ENCODE measurements around the gene ERVH48-1.
A peak's percentile ranks its signal among the peaks of the same experiment; 100 is the strongest.
"Not testable (repeated sequence)": the region's sequence is repeated elsewhere in the genome, so short reads cannot be mapped to it uniquely, and the experiment has no call there.

The ERVH48-1 gene

DNA sequence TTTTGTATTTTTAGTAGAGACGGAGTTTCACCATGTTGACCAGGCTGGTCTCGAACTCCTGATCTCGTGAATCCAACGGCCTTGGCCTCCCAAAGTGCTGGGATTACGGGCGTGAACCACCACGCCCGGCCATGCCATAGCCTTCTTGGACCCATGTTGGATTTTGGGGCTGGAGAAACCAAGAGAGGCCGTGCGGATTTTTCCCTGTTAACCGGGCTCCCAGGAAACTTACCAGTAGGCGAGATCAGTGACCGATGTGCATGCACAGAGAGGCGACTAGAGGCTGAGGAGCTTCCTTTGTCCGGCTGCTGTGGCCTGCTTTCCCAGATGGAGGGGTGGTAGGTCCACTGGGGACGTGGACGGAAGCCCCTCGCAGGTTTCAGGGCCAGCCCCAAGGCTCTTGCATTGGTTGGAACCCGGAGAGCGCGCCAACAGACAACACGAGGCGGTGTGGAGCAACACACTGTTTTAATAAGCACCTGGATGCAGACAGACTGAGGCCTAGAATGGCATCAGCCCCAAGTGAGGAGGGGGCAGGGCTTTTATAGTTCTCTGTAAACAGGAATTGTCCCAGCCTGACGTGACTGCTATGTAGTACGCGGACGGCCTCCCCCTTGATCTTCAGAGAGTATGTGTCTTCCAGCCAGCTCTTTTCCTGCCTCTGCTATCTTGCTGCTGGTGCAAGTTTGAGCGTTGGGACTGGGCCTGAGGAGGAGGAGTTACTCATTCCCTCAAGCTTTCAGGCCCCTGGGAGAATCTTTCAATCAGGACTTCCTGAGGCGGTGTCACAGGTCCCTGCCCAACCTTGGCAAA is at the start of gene ERVH48-1:
Gene ERVH48-1 (minus strand): TSS at position 517 of the 813 bp plus-strand sequence. CDS start 6,624 bp downstream, outside the sequence.
- DNase-seq: no peak

DNA sequence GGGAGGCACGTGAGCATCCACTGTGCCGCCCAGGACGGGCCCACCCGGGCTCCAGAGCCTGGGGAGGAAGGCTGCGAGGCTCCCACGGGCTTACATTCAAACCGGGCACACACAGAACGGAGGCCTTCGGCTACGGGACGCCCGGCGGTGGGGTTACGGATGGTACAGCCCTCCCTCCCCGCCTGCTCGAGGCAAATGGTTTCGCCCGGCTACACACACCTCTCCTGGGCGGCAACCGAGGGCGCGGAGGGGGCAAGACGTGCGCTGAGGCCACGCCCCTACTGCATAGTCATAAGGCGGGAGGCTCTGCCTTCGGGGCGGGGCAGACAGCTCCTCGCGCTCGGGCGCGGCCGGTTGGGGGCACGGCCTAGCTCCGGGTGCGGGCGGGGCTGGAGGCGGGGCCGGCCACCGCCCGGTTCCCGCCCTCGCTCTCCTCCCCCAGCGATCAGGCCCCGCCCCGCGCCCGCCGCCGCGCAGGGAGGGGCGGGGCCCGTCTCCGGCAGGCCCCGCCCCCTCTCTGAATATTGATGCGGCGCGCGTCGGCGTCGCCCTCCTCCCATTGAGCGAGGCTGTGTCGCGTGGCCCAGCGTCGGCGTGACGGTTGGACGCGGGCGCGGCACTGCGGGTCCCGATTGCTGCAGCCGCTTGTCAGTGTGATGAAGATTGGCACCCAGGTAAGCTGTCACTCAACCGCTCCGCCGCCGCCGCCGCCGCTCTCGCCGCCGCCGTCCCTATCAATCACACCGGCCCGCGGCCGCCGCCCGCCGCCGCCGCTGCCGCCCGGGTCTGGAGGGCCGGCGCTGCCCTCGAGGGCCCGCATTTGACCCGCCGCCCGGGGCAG is 48.8 kb upstream of the ERVH48-1 start, which contains the start of gene PKNOX1:
Gene PKNOX1 (plus strand): TSS at position 572 of the 841 bp plus-strand sequence. CDS start 29,820 bp downstream, outside the sequence.
- DNase-seq: peak; percentile 99

DNA sequence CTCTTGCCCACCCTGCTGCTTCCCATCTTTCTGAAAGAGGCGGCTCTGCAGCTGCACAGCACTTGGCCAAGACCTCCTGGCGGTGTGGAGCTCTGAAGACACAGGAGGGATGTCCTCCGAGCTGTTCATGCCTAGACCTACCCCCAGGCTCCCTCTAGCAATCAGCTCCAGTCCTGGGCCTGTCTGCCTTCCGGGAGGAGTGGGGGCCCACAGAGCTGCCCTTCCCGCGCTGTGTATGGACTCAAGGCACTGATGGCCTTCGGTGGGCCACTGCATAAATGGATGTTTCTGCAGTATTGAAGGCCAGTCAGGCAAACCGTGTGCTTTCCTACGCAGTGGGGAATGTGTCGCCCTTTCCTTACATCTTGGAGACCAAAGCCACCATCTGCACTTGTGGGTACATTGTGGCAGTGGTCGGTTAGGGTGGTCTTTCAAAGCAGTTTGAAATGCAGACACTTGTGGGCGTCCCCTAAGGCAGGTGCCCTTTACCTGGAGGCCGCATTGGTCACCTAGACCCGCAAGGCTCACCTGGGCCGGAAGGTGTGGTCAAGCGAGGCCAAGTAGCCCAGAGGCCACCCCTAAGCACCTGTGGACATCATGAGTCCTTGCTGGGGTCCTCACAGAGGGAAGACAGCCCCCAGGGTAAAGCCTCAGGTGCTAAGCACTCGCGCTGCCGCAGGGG is 48.0 kb upstream of the ERVH48-1 start:
- DNase-seq: no peak

DNA sequence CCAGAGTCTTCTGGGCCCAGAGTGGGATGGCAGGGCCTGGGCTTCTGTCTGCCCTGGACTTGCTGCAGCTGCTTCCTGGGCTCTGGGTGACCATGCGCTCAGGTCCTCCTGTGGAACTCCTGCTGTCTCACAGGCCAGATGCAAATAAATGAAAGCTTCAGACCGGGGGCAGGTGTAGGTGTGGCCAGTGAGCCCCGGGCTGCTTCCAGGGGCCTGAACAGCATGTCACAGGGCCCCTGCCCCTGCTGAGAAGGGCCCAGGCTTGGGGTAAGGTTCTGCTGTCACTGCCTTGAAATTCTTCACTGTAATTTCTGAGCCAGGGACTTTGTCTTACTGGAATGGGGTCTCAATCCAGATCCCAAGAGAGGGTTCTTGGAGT is 46.5 kb upstream of the ERVH48-1 start:
- no peak for DNase-seq

DNA sequence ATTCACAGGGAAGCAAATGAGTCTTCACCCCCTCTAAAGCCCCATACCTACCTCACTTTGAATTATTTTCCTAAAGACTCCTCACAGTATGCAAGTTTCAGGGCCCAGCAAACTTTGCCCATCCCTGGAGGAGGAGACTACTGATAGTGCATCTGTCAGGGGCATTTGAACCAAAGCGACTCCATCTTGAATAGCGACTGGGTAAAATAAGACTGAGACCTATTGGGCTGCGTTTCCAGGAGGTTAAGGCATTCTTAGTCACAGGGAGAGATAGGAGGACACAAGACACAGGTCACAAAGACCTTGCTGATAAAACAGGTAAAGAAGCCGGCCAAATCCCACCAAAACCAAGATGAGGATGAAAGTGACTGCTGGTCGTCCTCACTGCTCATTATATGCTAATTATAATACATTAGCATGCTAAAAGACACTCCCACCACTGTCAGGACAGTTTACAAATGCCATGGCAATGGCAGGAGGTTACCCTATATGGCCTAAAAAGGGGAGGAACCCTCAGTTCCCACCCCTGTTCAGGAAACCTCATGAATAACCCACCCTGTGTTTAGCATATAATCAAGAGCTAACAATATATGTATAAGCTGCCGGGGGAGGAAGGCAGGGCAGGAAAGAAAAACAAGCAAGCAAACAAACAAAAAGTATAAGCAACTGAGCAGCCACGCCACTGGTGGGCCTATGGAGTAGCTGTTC is 45.7 kb upstream of the ERVH48-1 start:
- no peak for DNase-seq

DNA sequence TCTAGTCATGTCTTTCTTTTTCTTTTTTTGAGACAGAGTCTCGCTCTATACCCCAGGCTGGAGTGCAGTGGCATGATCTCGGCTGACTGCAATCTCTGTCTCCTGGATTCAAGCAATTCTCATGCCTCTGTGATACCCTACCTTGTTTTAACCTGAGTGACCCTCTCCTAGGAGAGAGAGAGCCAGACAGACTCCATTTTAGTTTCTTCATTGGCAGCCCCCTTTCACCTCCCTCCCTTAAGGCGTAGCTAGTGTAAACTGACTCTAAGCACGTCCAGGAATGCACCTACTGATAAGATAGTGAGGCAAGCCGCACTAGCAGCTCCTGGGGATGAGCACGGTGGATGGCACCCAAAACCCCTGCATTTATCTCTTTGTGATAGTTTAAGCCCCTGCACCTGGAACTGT is 43.8 kb upstream of the ERVH48-1 start:
- DNase-seq: no peak

DNA sequence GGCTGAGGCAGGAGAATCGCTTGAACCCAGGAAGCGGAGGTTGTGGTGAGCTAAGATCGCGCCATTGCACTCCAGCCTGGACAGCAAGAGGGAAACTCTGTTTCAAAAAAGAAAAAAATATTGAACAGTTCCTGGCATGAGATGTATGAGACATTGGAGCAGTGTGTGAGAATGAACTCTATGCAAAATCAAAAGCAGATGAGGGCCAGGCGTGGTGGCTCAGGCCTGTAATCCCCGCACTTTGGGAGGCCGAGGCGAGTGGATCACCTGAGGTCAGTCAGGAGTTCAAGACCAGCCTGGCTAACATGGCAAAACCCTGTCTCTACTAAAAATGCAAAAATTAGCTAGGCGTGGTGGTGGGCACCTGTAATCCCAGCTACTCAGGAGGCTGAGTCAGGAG is 42.2 kb upstream of the ERVH48-1 start:
- not testable (repeated sequence) for DNase-seq

DNA sequence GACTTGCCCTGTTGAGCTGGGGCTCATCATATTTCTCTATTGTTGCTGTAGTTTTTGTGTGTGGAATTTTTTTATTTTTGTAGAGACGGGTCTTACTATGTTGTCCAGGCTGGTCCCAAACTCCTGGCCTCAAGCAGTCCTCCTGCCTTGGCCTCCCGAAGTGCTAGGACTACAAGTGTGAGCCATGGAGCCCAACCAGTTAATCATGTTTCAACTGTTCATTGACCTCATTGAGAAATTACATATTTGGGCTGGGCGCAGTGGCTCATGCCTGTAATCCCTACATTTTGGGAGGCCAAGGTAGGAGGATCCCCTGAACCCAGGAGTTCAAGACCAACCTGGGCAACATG is 39.8 kb upstream of the ERVH48-1 start:
- no peak for DNase-seq

DNA sequence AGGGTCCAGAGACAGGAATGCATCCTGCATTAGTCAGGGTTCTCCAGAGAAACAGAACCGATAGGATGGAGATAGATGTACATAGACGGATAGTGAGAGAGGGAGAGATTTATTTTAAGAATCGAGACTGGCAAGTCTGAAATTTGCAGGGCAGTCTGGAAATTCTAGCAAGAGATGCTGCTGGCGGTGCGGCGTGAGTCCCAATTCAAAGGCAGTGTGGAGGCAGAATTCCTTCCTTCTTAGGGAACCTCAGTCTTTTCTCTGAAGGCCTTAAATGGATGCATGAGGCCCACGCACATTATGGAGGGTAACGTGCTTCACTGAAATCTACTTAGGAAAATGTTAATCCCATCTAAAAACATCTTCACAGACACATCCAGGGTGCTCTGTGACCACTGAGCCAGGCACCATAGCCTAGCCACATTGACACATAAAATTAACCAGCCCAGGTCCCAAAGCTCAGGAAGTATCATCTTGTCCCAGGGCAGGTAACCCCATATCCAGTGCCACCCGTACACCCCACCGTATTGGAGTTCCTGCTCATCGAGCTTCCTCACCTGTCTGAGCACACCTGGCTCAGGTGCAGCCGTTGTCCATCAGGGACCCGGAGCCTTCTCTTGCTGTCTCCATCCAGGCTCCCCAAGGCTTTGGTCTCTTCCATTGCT is 39.2 kb upstream of the ERVH48-1 start:
- DNase-seq: no peak

DNA sequence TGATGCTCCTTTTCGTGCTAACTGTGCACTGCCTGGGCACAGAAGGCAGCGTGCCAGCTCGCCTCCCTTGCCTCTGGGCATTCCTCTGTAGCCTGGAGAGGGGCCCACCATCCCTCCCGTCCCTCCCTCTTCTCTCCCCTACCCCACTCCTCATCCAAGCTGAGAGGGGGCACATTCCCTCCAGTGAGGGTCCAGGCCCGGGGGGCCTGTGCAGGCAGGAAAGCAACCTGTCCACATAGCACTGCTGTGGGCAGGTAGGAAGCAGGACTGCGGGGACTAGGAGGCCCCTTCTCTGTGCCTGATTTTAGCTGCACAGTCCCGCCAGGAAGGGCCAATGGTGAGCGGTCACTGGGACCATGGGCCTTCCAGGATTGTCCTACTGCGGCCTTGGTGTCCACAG is 38.7 kb upstream of the ERVH48-1 start:
- DNase-seq: no peak

DNA sequence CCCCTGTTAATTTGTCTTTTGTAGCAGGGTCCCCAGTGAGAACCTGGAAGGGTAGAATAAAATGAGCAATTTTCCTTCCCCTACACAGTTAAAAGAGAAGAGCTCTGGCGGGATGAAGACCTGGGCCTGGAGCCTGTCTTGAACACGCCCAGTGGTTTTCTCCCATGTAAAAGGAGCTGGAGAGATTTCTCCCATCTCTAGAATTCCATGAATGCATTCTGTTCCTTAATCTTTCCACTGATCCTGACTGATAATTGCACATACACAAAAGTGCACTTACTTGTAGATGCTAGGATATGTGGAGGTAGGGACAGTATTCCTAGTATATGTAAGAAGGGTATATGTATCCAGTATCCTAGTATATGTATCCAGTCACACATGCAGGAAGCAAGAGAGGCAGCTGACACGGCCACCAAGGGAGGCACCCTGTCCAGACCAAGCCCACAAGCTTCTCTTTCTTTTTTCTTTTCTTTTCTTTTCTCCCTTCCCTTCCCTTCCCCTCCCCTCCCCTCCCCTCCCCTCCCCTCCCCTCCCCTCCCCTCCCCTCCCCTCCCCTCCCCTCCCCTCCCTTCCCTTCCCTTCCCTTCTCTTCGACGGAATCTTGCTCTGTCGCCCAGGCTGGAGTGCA is 37.1 kb upstream of the ERVH48-1 start:
- DNase-seq: no peak

DNA sequence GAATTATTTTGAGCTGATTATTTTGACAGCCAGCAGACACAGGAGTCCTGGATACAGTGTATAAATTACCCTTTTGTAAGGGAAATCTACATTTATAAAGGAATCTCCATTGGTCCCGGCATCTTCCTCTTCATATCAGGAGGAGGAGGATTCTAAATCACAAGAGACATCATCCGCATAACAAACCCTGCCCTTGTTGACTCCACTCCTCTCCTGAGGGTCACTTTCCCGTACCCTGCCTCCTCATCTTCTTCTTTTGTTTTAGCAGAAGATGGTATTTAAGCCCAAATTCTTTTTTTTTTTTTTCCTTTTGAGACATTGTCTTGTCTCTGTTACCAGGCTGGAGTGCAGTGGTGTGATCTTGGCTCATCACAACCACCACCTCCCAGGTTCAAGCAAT is 34.3 kb upstream of the ERVH48-1 start:
- DNase-seq: no peak

DNA sequence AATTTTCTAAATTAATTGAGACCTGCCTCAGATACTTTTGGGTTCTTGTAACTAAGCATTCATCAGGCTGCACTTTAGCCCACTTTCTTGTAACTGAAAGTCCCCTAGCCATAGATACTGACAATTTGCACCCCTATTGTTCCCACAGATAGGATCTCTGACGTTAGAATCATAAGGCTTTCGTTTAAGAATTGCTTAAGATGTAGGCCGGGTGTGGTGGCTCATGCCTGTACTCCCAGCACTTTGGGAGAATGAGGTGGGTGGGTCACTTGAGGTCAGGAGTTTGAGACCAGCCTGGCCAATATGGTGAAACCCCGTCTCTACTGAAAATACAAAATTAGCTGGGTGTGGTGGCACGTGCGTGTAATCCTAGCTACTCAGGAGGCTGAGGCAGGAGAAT is 32.7 kb upstream of the ERVH48-1 start:
- not testable (repeated sequence) for DNase-seq

DNA sequence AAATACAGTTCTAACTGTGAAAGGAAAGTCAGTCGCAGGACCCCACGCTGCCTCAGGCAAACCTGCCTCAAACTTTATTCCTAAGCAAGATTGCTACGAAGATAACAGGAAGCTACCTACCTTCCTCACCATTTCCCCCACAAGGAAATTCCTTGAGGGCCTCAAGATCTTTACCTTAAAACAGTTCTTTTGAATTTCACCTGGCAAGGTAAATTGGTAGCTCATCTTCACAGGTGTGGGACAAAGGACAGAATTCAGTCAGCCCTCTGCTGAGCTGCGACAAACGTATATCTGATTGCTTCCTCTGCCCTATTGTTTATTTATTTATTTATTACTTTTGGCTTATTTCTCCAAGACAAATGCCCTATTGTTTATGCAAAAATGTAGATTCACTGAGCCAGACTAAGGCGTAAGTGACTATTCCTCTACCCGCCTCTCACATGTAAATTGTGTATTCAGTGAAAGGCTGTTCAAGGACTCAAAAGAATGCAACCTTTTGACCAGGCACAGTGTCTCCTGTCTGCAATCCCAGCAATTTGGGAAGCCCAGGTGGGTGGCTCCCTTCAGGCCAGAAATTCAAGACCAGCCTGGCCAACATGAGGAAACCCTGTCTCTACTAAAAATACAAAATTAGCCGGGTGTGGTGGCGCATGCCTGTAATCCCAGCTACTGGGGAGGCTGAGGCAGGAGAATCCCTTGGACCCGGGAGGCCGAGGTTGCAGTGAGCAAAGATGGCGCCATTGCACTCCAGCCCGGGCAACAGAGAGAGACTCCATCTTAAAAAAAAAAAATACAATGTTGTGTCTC is 31.6 kb upstream of the ERVH48-1 start:
- DNase-seq: no peak

DNA sequence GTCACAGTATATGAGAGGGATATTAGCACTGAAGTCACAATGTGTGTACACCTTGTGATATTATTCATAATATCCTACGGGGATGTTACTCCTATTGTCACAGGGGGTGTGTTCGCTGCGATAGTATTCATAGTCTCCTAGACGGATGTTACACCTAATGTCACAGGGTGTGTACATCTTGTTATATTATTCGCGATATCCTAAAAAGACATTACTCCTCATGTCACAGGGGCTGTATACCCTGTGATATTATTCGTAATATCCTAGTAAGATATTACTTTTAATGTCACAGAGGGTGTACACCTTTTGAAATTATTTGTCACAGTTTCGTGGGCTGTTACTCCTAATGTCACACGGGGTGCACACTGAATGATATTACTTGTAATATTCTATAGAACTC is 25.8 kb upstream of the ERVH48-1 start:
- DNase-seq: not testable (repeated sequence)

DNA sequence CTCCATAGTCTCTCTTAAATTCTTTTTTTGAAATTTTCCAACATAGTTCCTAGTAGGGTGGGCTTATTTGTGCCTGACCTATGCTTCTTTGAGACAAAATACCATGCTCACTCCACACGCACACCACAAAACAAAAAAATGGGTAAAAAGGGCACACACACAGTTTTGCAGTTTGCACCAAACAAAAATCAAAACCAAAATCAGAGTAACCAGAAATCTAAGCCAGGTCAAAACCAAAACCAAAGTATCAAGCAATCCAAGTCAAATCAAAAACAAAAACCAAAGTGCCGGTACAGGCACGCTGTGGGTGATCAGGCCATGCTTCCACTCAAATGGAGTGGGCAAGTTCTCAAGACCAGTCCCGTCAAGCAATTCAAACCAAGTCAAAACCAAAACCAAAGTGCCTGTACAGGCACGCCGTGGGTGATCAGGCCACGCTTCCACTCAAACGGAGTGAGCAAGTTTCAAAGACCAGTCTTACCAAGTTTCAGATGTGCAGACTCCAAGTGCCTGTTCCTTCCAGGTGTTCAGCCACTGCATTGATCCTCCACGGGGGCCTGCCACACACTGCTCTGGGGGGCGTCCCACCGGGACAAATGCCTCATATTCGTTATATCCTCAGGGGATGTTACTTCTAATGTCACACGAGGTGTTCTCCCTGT is 23.8 kb upstream of the ERVH48-1 start:
- not testable (repeated sequence) for DNase-seq

DNA sequence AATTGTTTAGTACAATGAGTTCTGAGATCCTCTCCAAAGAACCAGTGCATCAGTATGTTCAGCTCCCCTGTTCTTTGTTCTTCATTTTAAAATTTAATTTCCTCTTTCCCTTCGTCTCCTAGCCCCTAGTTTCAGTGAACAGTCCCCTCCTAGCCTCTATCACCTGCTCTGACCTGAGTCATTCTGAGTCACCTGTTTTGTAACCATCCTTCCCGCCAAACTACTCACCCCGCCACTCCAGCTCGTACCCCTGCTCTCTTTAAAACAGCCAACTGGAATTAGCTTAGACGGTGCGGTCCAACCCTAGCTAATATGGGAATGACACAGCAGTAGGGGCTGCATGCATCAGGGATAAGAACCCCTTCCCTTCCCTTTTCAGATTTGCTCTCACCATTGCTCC is 16.8 kb upstream of the ERVH48-1 start:
- no peak for DNase-seq

DNA sequence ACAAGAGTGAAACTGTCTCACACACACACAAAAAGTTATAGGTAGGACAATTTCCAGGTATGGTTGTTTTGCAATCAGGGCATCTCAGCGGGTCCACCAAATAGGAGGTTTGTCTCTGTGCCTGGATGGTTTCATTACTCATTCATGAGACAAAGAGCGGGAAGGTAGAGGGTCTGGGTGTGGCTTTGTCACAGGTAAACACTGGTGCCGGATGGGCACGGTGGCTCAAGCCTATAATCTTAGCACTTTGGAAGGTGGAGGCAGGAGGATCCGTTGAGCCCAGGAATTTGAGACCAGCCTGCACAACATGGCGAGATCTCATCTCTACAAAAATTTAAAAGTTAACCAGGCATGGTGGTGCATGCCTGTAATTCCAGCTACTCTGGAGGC is 16.3 kb upstream of the ERVH48-1 start:
- DNase-seq: no peak

DNA sequence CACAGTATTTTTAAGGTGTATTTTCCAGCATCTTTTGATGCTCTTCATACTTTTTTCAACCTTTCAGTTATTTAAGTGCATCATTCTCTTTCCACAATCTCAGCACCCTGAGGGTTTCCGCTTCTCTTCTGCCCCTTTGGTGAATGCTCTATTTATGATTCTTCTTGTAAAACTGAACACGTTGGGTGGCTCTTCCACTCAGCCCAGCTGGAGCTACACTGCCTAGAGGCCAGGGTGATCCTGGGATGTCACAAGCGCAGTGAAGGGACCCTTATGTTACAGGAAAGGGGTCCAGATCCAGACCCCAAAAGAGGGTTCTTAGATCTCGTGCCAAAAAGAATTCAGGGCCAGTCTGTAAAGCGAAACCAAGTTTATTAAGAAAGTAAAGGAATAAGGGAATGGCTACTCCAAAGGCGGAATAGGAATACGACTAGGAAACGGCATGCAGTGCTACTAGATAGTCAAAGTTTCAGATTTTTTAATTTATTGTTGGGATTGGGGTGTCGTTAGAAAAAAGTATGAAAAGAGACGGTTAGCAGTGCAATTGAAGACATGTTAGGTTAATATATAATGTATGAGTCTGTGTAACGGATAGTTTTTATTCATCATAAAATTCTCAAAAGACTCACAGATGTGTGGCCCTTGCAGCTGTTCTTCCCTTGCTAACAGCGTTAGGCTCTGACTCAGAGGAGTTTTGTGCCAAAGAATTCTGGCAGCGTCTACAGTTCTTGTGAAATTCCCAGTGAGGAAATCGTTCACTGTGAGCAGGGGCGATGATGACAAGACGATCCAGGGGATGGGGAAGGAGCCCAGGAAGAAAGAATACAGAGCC is 14.4 kb upstream of the ERVH48-1 start:
- DNase-seq: no peak
